GM19099 (cell line): ENCODE data around the gene FOXJ3.

ENCODE experiments used
- POLR2A ChIP-seq: IDR thresholded peaks from 3 replicates; pipeline ENCODE4 v1.6.1; 2011; ENCODE audit warnings: low read depth; ENCODE audit not compliant: insufficient read length; ENCODE audit errors: extremely low read depth

FOXJ3 gene

GRCh38 chr1:42240966-42241755 is 93.9 kb downstream of the FOXJ3 start:
- no peak for TF ChIP-seq POLR2A

DNA sequence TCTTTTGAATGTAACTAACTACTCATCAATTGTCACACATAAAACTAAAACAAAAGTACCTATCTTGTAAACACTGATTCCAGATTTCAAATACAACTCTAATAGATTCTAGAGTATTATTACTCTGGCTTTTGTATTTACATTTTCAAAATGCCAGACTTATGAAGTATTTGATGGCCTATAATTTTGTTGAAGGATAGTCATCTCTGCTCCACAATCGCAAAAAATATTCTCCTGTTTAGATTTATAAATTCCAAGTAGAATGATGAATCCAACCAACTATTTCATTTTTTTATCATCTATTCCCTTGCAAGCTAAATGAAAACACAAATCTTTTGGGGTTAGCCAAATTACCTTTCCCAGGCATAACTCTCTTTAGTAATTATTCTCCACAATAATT is 95.5 kb downstream of the FOXJ3 start:
- no peak for TF ChIP-seq POLR2A

GRCh38 chr1:42239041-42239440 is 96.0 kb downstream of the FOXJ3 start:
- no peak for TF ChIP-seq POLR2A

DNA sequence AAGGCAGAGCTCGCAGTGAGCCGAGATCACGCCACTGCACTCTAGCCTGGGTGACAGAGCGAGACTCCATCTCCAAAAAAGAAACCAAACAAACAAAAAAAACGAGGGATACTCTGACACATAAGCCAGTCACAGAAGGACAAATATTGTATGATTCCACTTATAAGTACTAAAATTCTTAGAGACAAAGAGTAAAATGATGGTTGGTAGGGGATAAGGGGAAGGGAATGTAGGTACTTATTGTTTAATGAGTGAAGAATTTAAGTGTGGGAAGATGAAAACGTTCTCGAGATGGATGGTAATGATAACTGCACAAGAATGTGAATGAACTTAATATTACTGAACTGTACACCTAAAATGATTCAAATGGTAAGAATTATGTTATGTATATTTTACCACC is 103.8 kb downstream of the FOXJ3 start:
- no peak for TF ChIP-seq POLR2A

DNA sequence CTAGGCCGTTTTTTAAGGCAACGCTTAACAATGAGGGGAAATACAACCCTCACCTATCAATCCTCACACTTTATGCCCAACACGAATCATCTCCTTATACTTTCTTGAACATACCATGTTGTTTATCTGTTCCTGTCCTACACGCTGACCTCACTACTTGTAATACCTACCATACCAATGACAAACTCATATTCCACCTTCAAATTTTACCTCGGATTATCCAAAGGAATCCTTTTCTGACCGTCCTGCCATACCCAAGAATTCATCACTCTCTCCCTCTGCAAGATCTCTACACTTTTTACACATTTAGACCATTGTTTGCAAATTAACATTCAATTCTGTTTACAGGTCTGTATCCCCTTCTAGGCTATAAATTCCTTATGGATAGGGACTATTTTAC is 106.1 kb downstream of the FOXJ3 start:
- TF ChIP-seq POLR2A = no peak

DNA sequence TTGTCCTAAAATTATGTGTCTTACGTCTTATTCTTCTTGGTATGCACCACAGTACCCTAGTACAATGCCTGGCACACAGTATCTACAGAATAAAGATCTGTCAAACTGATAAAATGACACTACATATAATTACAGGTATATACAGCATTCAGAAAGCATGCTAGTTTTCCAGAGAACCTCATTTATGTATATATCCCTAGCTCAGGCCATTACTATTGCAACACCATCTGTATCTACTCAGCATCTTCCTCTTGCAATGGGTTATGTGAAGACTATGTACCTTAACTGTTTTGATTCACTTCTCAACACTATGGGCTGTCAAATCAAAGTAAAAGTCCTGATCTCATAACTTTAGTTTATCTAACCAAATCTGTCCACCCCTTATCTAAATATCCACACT is 112.0 kb downstream of the FOXJ3 start:
- no peak for TF ChIP-seq POLR2A

DNA sequence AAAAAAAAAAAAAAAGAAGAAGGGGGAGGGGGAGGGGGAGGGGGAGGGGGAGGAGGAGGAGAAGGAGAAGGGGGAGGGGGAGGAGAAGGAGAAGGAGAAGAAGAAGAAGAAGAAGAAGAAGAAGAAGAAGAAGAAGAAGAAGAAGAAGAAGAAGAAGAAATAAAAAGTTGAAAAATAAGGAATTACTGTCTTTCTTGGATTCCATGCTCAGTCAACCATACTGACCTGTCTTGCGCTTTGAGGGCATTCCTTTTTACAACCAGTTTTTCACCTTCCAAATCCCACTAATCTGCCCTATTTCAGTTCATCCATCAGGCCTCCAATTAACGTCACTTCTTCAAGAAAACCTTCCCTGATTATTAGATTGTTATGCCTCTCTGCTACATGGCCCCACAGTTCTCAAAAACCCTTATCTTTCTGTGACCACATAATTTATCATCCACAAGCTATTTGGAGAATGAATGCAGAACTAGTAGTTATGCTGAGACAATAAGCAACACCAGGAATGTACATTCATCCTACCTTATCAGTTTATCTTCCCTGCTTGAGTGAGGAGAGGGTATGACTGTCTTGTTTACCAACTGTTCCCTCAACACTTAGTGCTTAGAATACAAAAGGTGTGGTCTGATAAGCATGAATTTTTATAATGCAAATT is 113.0 kb downstream of the FOXJ3 start:
- TF ChIP-seq POLR2A = no peak

DNA sequence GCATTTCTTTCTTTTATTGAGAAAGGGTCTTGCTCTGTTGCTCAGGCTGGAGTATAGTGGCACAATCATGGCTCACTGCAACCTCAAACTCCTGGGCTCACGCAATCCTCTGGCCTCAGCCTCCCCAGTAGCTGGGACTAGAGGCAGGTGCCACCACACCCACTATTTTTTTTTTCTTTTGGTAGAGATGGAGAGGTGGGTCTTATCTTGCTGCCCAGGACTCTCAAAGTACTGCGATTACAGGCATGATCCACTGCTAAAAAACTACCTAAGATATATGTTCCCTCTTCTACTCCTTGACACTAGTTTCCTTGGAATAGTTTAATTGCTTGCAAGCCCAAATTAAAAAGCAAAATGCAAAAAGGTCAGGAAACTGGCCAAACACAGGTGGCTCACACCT is 113.6 kb downstream of the FOXJ3 start:
- no peak for TF ChIP-seq POLR2A

DNA sequence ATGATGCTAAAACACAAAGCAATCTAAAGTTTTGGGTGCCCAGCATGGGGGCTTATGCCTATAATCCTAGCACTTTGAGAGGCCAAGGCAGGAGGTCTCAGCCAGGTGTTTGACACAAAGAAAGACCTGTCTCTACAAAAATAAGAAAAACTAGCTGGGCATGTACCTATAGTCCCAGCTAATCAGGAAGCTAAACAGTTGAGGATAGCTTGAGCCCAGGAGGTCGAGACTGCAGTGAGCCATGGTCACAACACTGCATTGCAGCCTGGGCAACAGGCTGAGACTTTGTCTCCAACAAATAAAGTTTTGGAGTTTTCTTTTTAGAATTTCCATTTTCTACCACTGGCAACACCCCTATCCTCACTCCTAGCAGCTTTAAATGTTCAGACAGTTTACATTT is 115.4 kb downstream of the FOXJ3 start:
- no peak for TF ChIP-seq POLR2A

DNA sequence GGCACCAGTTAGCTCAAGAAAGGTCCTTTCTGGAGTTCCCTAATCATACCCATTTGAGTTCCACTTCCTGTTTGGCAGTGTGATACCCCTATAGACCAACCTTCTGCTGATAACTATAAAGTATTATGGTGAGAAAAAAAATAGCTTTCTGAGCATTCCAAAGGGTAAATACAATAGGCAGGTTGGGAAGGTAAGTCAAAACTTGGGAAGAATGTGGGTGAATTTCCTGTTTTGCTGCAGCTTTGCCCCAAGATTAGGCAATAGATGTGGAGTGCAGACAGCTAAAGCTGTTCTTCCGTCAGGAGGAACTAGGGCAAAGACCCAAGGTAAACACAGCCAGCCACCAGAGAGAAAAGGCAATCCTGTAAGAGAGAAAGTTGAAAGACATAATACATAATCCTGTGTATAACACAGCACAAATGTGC is 120.6 kb downstream of the FOXJ3 start:
- TF ChIP-seq POLR2A = no peak

GRCh38 chr1:42211224-42211623 is 123.8 kb downstream of the FOXJ3 start:
- TF ChIP-seq POLR2A = no peak

- no peak for TF ChIP-seq POLR2A
Measured at GRCh38 chr1:42210421-42211133, 124.5 kb downstream of the FOXJ3 start.

DNA sequence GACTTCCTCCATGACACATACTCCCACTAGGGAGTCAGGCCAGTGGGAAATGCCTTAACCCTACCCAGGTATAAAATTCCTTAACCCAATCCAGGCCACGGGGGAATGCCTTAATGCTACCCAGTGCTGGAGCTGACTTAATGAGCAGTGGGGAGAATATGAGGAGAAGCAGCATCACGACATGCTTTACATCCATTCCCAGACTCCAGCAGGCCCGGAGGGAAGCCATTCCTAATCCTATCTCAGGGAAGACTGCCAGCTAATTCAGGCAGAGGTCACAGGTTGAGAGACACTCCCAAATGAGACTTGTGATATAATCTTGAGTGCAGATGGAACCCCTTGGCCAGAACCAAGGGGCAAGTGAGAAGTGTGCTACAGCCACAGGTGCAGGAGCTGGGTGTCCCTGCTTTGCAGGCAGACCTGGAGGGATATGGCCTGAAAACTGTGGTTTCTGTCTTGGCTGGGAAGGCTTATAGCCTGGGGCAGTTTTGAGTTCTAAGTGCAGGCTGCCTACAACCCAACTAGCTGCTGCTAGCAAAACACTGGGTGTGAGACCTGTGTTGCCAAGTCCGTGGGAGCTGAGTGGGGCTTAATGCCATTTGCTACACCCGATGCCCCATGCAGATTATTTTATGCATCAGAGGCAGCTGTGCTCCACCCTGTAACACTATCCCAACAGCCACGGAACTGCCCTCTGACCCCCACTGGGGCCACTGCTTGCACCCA is 125.3 kb downstream of the FOXJ3 start:
- TF ChIP-seq POLR2A = no peak

GRCh38 chr1:42206164-42206563 is 128.9 kb downstream of the FOXJ3 start:
- no peak for TF ChIP-seq POLR2A

DNA sequence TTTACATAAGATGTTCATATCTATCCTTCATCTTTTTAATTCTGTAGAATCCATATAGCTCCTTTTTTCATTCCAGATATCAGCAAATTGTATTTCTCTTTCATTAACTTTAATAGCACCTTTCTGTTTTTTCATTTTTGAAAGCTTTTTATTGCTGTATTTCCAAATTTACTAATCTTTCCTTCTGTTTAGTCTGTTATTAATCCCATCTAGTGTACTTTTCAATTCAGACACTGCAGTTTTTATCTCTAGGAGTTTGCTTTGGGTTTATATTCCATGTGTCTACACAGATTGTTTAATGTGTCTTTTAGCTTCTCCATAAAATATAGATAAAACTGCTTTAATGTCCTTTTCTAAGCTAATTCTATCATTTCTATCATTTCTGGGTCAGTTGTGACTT is 133.0 kb downstream of the FOXJ3 start:
- no peak for TF ChIP-seq POLR2A
